AG04450 (cell line): ENCODE results near the gene POMT2. TPM values are rescaled to one million over a fixed set of nuclear protein-coding genes. Genes with fewer than 3 reads are reported as not detected.
"Not testable (repeated sequence)": the region's sequence is repeated elsewhere in the genome, so short reads cannot be mapped to it uniquely, and the experiment has no call there.

ENCODE experiments used
- CTCF ChIA-PET: fragments of 300-600, 350-600 bp; formaldehyde crosslinking; extraction: SDS; loops from one replicate; lab custom pipeline; 2022; ENCODE audit warnings: antibody characterized with exemption, inconsistent platforms; lab: Charles Lee
- POLR2A ChIA-PET: fragments of 350-600 bp; formaldehyde crosslinking; extraction: SDS; loops from one replicate; lab custom pipeline; 2021; ENCODE audit warnings: antibody characterized with exemption, inconsistent platforms; lab: Yijun Ruan, JAX
- DNase-seq: peaks from one replicate; pipeline ENCODE4 v3.0.0-alpha.2; 2011; ENCODE audit warnings: low read depth, low spot score
- H3K27ac ChIP-seq: one replicate; pipeline ENCODE4 v1.5.1; 2012; ENCODE audit warnings: low read depth, low read length, control low read depth
- H3K27me3 ChIP-seq: one replicate; pipeline ENCODE4 v1.6.0; 2012; ENCODE audit warnings: low read length; ENCODE audit not compliant: control insufficient read depth, insufficient read depth
- H3K4me3 ChIP-seq: 2 replicates; pipeline ENCODE4 v1.5.1; 2011; ENCODE audit warnings: mild to moderate bottlenecking, low read depth, low read length, control low read depth
- H3K9me3 ChIP-seq: 2 replicates; pipeline ENCODE4 v1.5.1; 2012; ENCODE audit warnings: low read length; ENCODE audit not compliant: control insufficient read depth, insufficient read depth
- CTCF ChIP-seq: IDR thresholded peaks from 2 replicates; pipeline ENCODE4 v1.5.1; 2011; ENCODE audit warnings: low read depth, low read length, control low read depth, inconsistent platforms
- polyA plus RNA-seq: library from polyadenylated mRNA; depleted of rRNA; stranded (reverse); fragments of >200 nt; gene quantifications from 2 replicates; pipeline ENCODE4 v1.2.3, GENCODE V29; 2011

The POMT2 gene
- polyA plus RNA-seq, 1 experiment, result 17.2 TPM

DNA sequence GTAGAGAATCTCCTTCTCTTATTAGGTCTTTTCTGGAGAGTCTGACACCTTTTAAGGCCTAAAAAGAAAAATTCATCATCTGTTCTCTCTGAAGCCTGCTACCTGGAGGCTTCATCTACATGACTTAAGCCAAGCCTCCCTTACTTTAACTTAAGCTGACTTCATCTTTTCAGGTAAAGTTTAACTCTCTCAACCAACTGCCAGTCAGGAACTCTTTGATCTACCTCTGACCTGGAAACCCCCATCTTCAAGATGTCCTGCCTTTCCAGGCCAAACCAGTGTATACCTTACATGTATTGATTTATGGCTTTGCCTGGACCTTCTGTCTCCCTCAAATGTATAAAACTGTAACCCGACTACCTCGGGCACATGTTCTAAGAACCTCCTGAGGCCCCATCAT lies 17.6 kb upstream of the POMT2 start:
- ChIA-PET POLR2A (no interaction called here), CTCF (interaction anchor here (1.9 kb wide), 1 partner anchor 22 kb away, joined by 7 read pairs; no protein-coding TSS in a partner anchor)

GRCh38 chr14:77337880-77338279 lies 17.2 kb upstream of the POMT2 start:
- Histone ChIP-seq H3K27ac (no peak overlapping the region), H3K4me3 (no peak overlapping the region), H3K27me3 (no peaks in the 10 kb centered on the region), H3K9me3 (no peaks in the 10 kb centered on the region; the same call in 1 of the 2 replicates)
- no peak for DNase-seq
- ChIA-PET POLR2A (no interaction called here), CTCF (interaction anchor here (1.6 kb wide), 1 partner anchor 22 kb away, joined by 6 read pairs; no protein-coding TSS in a partner anchor)
- no peak for TF ChIP-seq CTCF

More for the DNA sequence above, 17.6 kb upstream of the POMT2 start:
- no peaks in the 10 kb centered on the region for H3K27me3 ChIP-seq
- no peak overlapping the region for H3K4me3 ChIP-seq
- DNase-seq, result no peak
- no peak for TF ChIP-seq CTCF
- no peak overlapping the region for H3K27ac ChIP-seq
- no peaks in the 10 kb centered on the region; the same call in 1 of the 2 replicates for H3K9me3 ChIP-seq

- DNase-seq, H3K4me3 ChIP-seq, H3K27ac ChIP-seq, H3K9me3 ChIP-seq, H3K27me3 ChIP-seq, POLR2A ChIA-PET: not testable (repeated sequence)
- CTCF ChIA-PET, result interaction anchor here (1.6 kb wide), 1 partner anchor 21 kb away, joined by 6 read pairs; no protein-coding TSS in a partner anchor
Observed at GRCh38 chr14:77337255-77337654, 16.6 kb upstream of the POMT2 start.

- H3K27ac ChIP-seq, result no peak overlapping the region
- no peak for DNase-seq
- H3K27me3 ChIP-seq, result no peaks in the 10 kb centered on the region
- H3K9me3 ChIP-seq, result no peaks in the 10 kb centered on the region
- TF ChIP-seq CTCF, result no peak
- CTCF ChIA-PET, result interaction anchor here (0.6 to 1.3 kb wide), 3 partner anchors 20 to 1279 kb away, joined by 3 to 9 read pairs (median 5); partner anchors contain the start of genes SAMD15 and TMED8
- H3K4me3 ChIP-seq, result no peak overlapping the region
- POLR2A ChIA-PET, result no interaction called here
Observed at GRCh38 chr14:77335576-77335975, 14.9 kb upstream of the POMT2 start.

- ChIA-PET CTCF (interaction anchor here (0.5 to 1.3 kb wide), 3 partner anchors 14 to 178 kb away, joined by 3 to 7 read pairs (median 3); no protein-coding TSS in a partner anchor), POLR2A (interaction anchor here (1.5 kb wide), 1 partner anchor 9 kb away, joined by 4 read pairs; the partner anchor contains the start of genes GSTZ1 and POMT2)
- no peak for DNase-seq
- Histone ChIP-seq H3K4me3 (no peak overlapping the region), H3K27ac (no peak overlapping the region), H3K27me3 (no peaks in the 10 kb centered on the region), H3K9me3 (no peaks in the 10 kb centered on the region)
- no peak for TF ChIP-seq CTCF
Observed at GRCh38 chr14:77329872-77330271, 9.2 kb upstream of the POMT2 start.
